ENCODE measurements around the gene SLC38A5.

Gene SLC38A5

DNA sequence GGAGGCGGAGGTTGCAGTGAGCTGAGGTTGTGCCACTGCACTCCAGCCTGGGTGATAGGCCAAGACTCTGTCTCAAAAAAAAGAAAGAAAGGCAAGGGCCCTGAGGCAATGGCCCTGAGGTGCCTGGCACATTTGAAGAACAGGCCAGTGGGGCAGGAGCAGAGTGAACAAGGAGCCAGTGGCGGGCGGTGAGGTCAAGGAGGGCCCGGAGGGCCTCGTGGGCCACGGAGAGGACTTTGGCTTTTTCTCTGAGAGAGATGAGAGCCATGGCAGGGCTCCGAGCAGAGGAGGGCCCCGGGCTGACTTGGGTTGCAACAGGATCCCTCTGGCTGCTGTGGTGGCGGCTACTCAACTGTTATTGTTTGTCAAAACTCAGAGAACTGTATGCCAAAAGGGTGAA lies 19.2 kb upstream of the SLC38A5 start:
- Histone ChIP-seq H3K9me3 (replicated peaks in 1 of 2; ENCODE audit: control insufficient read depth in 2 of 2, insufficient read depth in 1 of 2, low read depth in 1 of 2, low read length in 2 of 2) (no peaks in the 10 kb centered on the region), H2AK5ac (ENCODE audit: low read depth, low read length) (no peak overlapping the region), H3K4ac (ENCODE audit: low read length) (no peak overlapping the region), H2AFZ (ENCODE audit: low read length) (no peak overlapping the region), H3K23ac (ENCODE audit: low read depth, low read length, poor library complexity) (no peak overlapping the region), H3K14ac (ENCODE audit: low read length) (no peak overlapping the region), H2BK120ac (ENCODE audit: low read depth, low read length) (no peak overlapping the region), H3K9ac (ENCODE audit: low read depth, low read length, poor library complexity) (no peak overlapping the region), H3K27me3 (ENCODE audit: control insufficient read depth in 3 of 3, insufficient read depth in 3 of 3, low read depth in 1 of 3, low read length in 3 of 3) (no peaks in the 10 kb centered on the region), H4K91ac (ENCODE audit: low read depth, low read length, poor library complexity) (no peak overlapping the region), H3K4me2 (ENCODE audit: insufficient read depth, low read length, poor library complexity, severe bottlenecking) (no peak overlapping the region), H3K4me1 (ENCODE audit: control insufficient read depth in 2 of 2, insufficient read depth in 1 of 2, low read depth in 1 of 2, low read length in 2 of 2) (no peaks in the 10 kb centered on the region), H3K27ac (replicated peaks; ENCODE audit: low read length) (no peak overlapping the region), H2BK12ac (ENCODE audit: low read length) (no peak overlapping the region), H2BK15ac (ENCODE audit: low read length) (no peak overlapping the region), H3K4me3 (ENCODE audit: low read length in 2 of 2) (no peak overlapping the region), H4K8ac (ENCODE audit: low read depth, low read length) (no peak overlapping the region), H3K18ac (ENCODE audit: low read length) (no peak overlapping the region), H3K79me1 (ENCODE audit: low read depth, low read length) (no peaks in the 10 kb centered on the region), H3K36me3 (replicated peaks in 1 of 2; ENCODE audit: control insufficient read depth in 2 of 2, insufficient read depth in 2 of 2, low read length in 2 of 2) (peaks cover 3 to 16% of the 10 kb centered on the region in 2 donors), H2BK5ac (ENCODE audit: low read length) (no peak overlapping the region)
- DNase-seq (ENCODE audit: low spot score): no peak
- no CpG with 5 or more reads among the region's 9 CpGs for WGBS, 2 donors (ENCODE audit: extremely low coverage in 2 of 2, insufficient read length in 2 of 2, insufficient replicate concordance in 1 of 2)

- Histone ChIP-seq H2BK12ac (ENCODE audit: low read length) (no peak overlapping the region), H3K23ac (ENCODE audit: low read depth, low read length, poor library complexity) (no peak overlapping the region), H2BK5ac (ENCODE audit: low read length) (no peak overlapping the region), H3K4me2 (ENCODE audit: insufficient read depth, low read length, poor library complexity, severe bottlenecking) (no peak overlapping the region), H3K9me3 (replicated peaks in 1 of 2; ENCODE audit: control insufficient read depth in 2 of 2, insufficient read depth in 1 of 2, low read depth in 1 of 2, low read length in 2 of 2) (no peaks in the 10 kb centered on the region), H4K91ac (ENCODE audit: low read depth, low read length, poor library complexity) (no peak overlapping the region), H3K4ac (ENCODE audit: low read length) (no peak overlapping the region), H2AK5ac (ENCODE audit: low read depth, low read length) (no peak overlapping the region), H2AFZ (ENCODE audit: low read length) (no peak overlapping the region), H3K27ac (replicated peaks; ENCODE audit: low read length) (no peak overlapping the region), H3K4me1 (ENCODE audit: control insufficient read depth in 2 of 2, insufficient read depth in 1 of 2, low read depth in 1 of 2, low read length in 2 of 2) (no peaks in the 10 kb centered on the region), H3K4me3 (ENCODE audit: low read length in 2 of 2) (no peak overlapping the region), H4K8ac (ENCODE audit: low read depth, low read length) (no peak overlapping the region), H3K36me3 (replicated peaks in 1 of 2; ENCODE audit: control insufficient read depth in 2 of 2, insufficient read depth in 2 of 2, low read length in 2 of 2) (peaks cover 3 to 25% of the 10 kb centered on the region in 2 donors), H3K9ac (ENCODE audit: low read depth, low read length, poor library complexity) (no peak overlapping the region), H2BK120ac (ENCODE audit: low read depth, low read length) (no peak overlapping the region), H3K27me3 (ENCODE audit: control insufficient read depth in 3 of 3, insufficient read depth in 3 of 3, low read depth in 1 of 3, low read length in 3 of 3) (no peaks in the 10 kb centered on the region), H3K79me1 (ENCODE audit: low read depth, low read length) (no peaks in the 10 kb centered on the region), H3K18ac (ENCODE audit: low read length) (no peak overlapping the region), H3K14ac (ENCODE audit: low read length) (no peak overlapping the region), H2BK15ac (ENCODE audit: low read length) (no peak overlapping the region)
- no peak for DNase-seq (ENCODE audit: low spot score)
- WGBS, 2 donors (ENCODE audit: extremely low coverage in 2 of 2, insufficient read length in 2 of 2, insufficient replicate concordance in 1 of 2): no CpG with 5 or more reads among the region's 3 CpGs
Observed at GRCh38 chrX:48488034-48488433, 18.0 kb upstream of the SLC38A5 start.

GRCh38 chrX:48487362-48487798 lies 17.3 kb upstream of the SLC38A5 start:
- no peaks in the 10 kb centered on the region for H3K9me3 ChIP-seq (replicated peaks in 1 of 2; ENCODE audit: control insufficient read depth in 2 of 2, insufficient read depth in 1 of 2, low read depth in 1 of 2, low read length in 2 of 2)
- H3K4me1 ChIP-seq (ENCODE audit: control insufficient read depth in 2 of 2, insufficient read depth in 1 of 2, low read depth in 1 of 2, low read length in 2 of 2): no peaks in the 10 kb centered on the region
- no peak overlapping the region for H3K4me2 ChIP-seq (ENCODE audit: insufficient read depth, low read length, poor library complexity, severe bottlenecking)
- no peaks in the 10 kb centered on the region for H3K27me3 ChIP-seq (ENCODE audit: control insufficient read depth in 3 of 3, insufficient read depth in 3 of 3, low read depth in 1 of 3, low read length in 3 of 3)
- H3K23ac ChIP-seq (ENCODE audit: low read depth, low read length, poor library complexity): peak overlapping the region; percentile 80
- no peak overlapping the region for H3K18ac ChIP-seq (ENCODE audit: low read length)
- no peak overlapping the region for H3K27ac ChIP-seq (replicated peaks; ENCODE audit: low read length)
- no peak overlapping the region for H2BK15ac ChIP-seq (ENCODE audit: low read length)
- H2BK12ac ChIP-seq (ENCODE audit: low read length): no peak overlapping the region
- no peak overlapping the region for H3K9ac ChIP-seq (ENCODE audit: low read depth, low read length, poor library complexity)
- no peak overlapping the region for H2AFZ ChIP-seq (ENCODE audit: low read length)
- no peak overlapping the region for H2BK120ac ChIP-seq (ENCODE audit: low read depth, low read length)
- H3K4ac ChIP-seq (ENCODE audit: low read length): no peak overlapping the region
- no peak overlapping the region for H4K8ac ChIP-seq (ENCODE audit: low read depth, low read length)
- no peak for DNase-seq (ENCODE audit: low spot score)
- no peak overlapping the region for H2AK5ac ChIP-seq (ENCODE audit: low read depth, low read length)
- peaks cover 5 to 32% of the 10 kb centered on the region in 2 donors for H3K36me3 ChIP-seq (replicated peaks in 1 of 2; ENCODE audit: control insufficient read depth in 2 of 2, insufficient read depth in 2 of 2, low read length in 2 of 2)
- no peak overlapping the region for H3K4me3 ChIP-seq (ENCODE audit: low read length in 2 of 2)
- no peaks in the 10 kb centered on the region for H3K79me1 ChIP-seq (ENCODE audit: low read depth, low read length)
- WGBS, 2 donors (ENCODE audit: extremely low coverage in 2 of 2, insufficient read length in 2 of 2, insufficient replicate concordance in 1 of 2): no CpG with 5 or more reads among the region's 10 CpGs
- no peak overlapping the region for H3K14ac ChIP-seq (ENCODE audit: low read length)
- H2BK5ac ChIP-seq (ENCODE audit: low read length): no peak overlapping the region
- no peak overlapping the region for H4K91ac ChIP-seq (ENCODE audit: low read depth, low read length, poor library complexity)

DNA sequence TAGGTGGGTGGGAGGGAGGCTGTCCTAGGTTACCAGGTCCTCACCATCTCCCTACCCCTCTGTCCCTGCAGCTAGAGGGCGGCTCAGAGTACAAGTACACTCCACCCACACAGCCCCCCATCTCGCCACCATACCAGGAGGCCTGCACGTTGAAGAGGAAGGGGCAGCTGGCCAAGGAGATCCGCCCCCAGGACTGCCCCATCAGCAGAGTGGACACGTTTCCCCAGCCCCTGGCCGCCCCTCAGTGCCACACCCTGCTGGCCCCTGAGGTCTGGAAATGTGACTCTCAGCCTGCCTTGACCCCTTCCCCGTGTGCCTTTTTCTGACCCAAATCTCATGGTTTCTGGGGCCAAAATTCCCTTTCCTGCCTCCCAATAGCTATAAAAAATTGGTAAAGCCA lies 12.5 kb upstream of the SLC38A5 start:
- Histone ChIP-seq H3K27me3 (ENCODE audit: control insufficient read depth in 3 of 3, insufficient read depth in 3 of 3, low read depth in 1 of 3, low read length in 3 of 3) (no peaks in the 10 kb centered on the region), H2BK120ac (ENCODE audit: low read depth, low read length) (no peak overlapping the region), H2AFZ (ENCODE audit: low read length) (no peak overlapping the region), H3K27ac (replicated peaks; ENCODE audit: low read length) (no peak overlapping the region), H3K4me3 (ENCODE audit: low read length in 2 of 2) (no peak overlapping the region), H3K9me3 (replicated peaks in 1 of 2; ENCODE audit: control insufficient read depth in 2 of 2, insufficient read depth in 1 of 2, low read depth in 1 of 2, low read length in 2 of 2) (no peaks in the 10 kb centered on the region), H3K36me3 (replicated peaks in 1 of 2; ENCODE audit: control insufficient read depth in 2 of 2, insufficient read depth in 2 of 2, low read length in 2 of 2) (peaks cover 12 to 52% of the 10 kb centered on the region in 2 donors), H4K91ac (ENCODE audit: low read depth, low read length, poor library complexity) (no peak overlapping the region), H3K14ac (ENCODE audit: low read length) (no peak overlapping the region), H2BK5ac (ENCODE audit: low read length) (no peak overlapping the region), H3K4me1 (ENCODE audit: control insufficient read depth in 2 of 2, insufficient read depth in 1 of 2, low read depth in 1 of 2, low read length in 2 of 2) (no peaks in the 10 kb centered on the region), H3K18ac (ENCODE audit: low read length) (no peak overlapping the region), H2BK15ac (ENCODE audit: low read length) (no peak overlapping the region), H3K79me1 (ENCODE audit: low read depth, low read length) (peaks cover 2% of the 10 kb centered on the region), H3K23ac (ENCODE audit: low read depth, low read length, poor library complexity) (no peak overlapping the region), H3K4ac (ENCODE audit: low read length) (no peak overlapping the region), H3K9ac (ENCODE audit: low read depth, low read length, poor library complexity) (no peak overlapping the region), H4K8ac (ENCODE audit: low read depth, low read length) (no peak overlapping the region), H3K4me2 (ENCODE audit: insufficient read depth, low read length, poor library complexity, severe bottlenecking) (no peak overlapping the region), H2AK5ac (ENCODE audit: low read depth, low read length) (no peak overlapping the region), H2BK12ac (ENCODE audit: low read length) (no peak overlapping the region)
- WGBS, 2 donors (ENCODE audit: extremely low coverage in 2 of 2, insufficient read length in 2 of 2, insufficient replicate concordance in 1 of 2): no CpG with 5 or more reads among the region's 7 CpGs
- no peak for DNase-seq (ENCODE audit: low spot score)

Data from neuronal stem cell (in vitro differentiated cells).